ENCODE measurements around the gene CFAP97. TPM values are rescaled to one million over a fixed set of nuclear protein-coding genes. Genes with fewer than 3 reads are reported as not detected.

The CFAP97 gene
- total RNA-seq, 1 donor from 2014 or later = 38.2 TPM

DNA sequence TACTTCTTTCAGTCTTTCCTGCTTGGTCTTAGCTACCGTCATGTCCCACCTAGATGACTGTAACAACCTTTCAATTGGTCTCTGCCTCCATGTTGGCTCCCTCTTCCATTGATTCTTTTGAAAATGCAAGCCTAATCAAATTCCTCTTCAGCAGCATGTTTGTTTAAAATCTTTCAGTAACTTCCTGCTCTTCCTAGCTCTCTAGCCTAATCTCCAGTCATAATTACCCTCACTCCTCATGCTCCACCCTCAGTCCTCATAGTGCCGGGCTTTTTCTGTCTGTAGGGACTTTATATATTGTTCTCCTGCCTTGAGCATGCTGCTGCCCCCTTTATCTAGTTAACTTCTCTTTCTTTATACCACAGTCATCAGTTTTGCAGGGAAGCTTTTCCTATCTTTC lies 17.7 kb upstream of the CFAP97 start:
- ATAC-seq (no peak), DNase-seq (no peak)
- intact Hi-C loops (cut with DNase I) = no loop called here
- no peaks in the 10 kb centered on the region for H3K36me3 ChIP-seq
- H3K27me3 ChIP-seq = no peaks in the 10 kb centered on the region
- H3K9me3 ChIP-seq = no peaks in the 10 kb centered on the region
- peaks cover 4% of the 10 kb centered on the region for H3K4me1 ChIP-seq
- H3K4me3 ChIP-seq = no peak overlapping the region
- H3K27ac ChIP-seq = no peak overlapping the region
- TF ChIP-seq, protein P1, sequence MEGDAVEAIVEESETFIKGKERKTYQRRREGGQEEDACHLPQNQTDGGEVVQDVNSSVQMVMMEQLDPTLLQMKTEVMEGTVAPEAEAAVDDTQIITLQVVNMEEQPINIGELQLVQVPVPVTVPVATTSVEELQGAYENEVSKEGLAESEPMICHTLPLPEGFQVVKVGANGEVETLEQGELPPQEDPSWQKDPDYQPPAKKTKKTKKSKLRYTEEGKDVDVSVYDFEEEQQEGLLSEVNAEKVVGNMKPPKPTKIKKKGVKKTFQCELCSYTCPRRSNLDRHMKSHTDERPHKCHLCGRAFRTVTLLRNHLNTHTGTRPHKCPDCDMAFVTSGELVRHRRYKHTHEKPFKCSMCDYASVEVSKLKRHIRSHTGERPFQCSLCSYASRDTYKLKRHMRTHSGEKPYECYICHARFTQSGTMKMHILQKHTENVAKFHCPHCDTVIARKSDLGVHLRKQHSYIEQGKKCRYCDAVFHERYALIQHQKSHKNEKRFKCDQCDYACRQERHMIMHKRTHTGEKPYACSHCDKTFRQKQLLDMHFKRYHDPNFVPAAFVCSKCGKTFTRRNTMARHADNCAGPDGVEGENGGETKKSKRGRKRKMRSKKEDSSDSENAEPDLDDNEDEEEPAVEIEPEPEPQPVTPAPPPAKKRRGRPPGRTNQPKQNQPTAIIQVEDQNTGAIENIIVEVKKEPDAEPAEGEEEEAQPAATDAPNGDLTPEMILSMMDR (IDR thresholded peaks at IDR 0.05) = no peak

GRCh38 chr4:185219551-185220344 lies 15.9 kb upstream of the CFAP97 start:
- Histone ChIP-seq H3K9me3 (no peaks in the 10 kb centered on the region), H3K4me3 (no peak overlapping the region), H3K4me1 (peaks cover 2% of the 10 kb centered on the region), H3K27me3 (no peaks in the 10 kb centered on the region), H3K36me3 (no peaks in the 10 kb centered on the region), H3K27ac (no peak overlapping the region)
- no peak for DNase-seq
- TF ChIP-seq, protein P1 (IDR thresholded peaks at IDR 0.05) = no peak
- intact Hi-C loops (cut with DNase I) = no loop called here
- no peak for ATAC-seq

DNA sequence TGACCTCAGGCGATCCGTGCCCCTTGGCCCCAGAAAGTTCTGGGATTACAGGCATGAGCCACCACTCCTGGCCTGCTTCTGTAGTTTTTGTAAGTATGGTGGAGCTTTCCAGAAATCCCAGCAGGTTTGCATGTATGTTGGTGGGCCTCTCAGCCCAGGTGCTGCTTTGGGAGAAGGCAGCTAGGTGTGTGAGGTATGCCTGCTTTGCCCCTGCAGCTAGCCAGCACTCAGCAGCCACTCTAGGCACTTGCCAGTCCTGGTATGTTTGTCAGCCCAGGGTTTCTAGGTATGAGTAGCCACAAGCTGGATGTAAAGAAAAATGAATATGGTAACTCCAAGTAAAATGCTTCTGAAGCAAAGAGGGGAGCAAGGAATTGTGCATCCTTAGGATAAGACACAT lies 14.5 kb upstream of the CFAP97 start:
- intact Hi-C loops (cut with DNase I) = no loop called here
- H3K36me3 ChIP-seq = no peaks in the 10 kb centered on the region
- ATAC-seq (peak; percentile 57), DNase-seq (no peak)
- no peak overlapping the region for H3K27ac ChIP-seq
- no peaks in the 10 kb centered on the region for H3K9me3 ChIP-seq
- no peak overlapping the region for H3K4me3 ChIP-seq
- no peaks in the 10 kb centered on the region for H3K27me3 ChIP-seq
- no peaks in the 10 kb centered on the region for H3K4me1 ChIP-seq
- TF ChIP-seq, protein P1 (IDR thresholded peaks at IDR 0.05) = no peak

- Histone ChIP-seq H3K4me1 (no peaks in the 10 kb centered on the region), H3K4me3 (no peak overlapping the region), H3K9me3 (no peaks in the 10 kb centered on the region), H3K27ac (no peak overlapping the region), H3K36me3 (no peaks in the 10 kb centered on the region), H3K27me3 (no peaks in the 10 kb centered on the region)
- intact Hi-C loops (cut with DNase I) = no loop called here
- DNase-seq (no peak), ATAC-seq (no peak)
- TF ChIP-seq, protein P1 (IDR thresholded peaks at IDR 0.05) = no peak
Measured at GRCh38 chr4:185217408-185217975, 13.7 kb upstream of the CFAP97 start.

- intact Hi-C loops (cut with DNase I) = no loop called here
- Histone ChIP-seq H3K27ac (no peak overlapping the region), H3K4me1 (peaks cover 12% of the 10 kb centered on the region)
Measured at GRCh38 chr4:185215261-185215660, 11.5 kb upstream of the CFAP97 start.

More at GRCh38 chr4:185215261-185215660, 11.5 kb upstream of the CFAP97 start:
- Histone ChIP-seq H3K36me3 (no peaks in the 10 kb centered on the region), H3K9me3 (no peaks in the 10 kb centered on the region), H3K27me3 (no peaks in the 10 kb centered on the region), H3K4me3 (no peak overlapping the region)
- ATAC-seq = no peak
- DNase-seq = no peak
- TF ChIP-seq, protein P1 (IDR thresholded peaks at IDR 0.05) = no peak
